Activated naive CD4-positive, alpha-beta T cell (primary cell): ENCODE results near the gene C14orf180.

Experiments
- DNase-seq, 4 experiments: peaks; one replicate each; lab custom pipeline; 2025; lab: John Stamatoyannopoulos, UW

Gene C14orf180

GRCh38 chr14:104550340-104550860 is 29.2 kb upstream of the C14orf180 start:
- DNase-seq: no peak

GRCh38 chr14:104550861-104551728 is 28.5 kb upstream of the C14orf180 start:
- DNase-seq: no peak

GRCh38 chr14:104551851-104552737 is 27.5 kb upstream of the C14orf180 start:
- DNase-seq: no peak

GRCh38 chr14:104552738-104553125 is 26.8 kb upstream of the C14orf180 start:
- no peak for DNase-seq

DNA sequence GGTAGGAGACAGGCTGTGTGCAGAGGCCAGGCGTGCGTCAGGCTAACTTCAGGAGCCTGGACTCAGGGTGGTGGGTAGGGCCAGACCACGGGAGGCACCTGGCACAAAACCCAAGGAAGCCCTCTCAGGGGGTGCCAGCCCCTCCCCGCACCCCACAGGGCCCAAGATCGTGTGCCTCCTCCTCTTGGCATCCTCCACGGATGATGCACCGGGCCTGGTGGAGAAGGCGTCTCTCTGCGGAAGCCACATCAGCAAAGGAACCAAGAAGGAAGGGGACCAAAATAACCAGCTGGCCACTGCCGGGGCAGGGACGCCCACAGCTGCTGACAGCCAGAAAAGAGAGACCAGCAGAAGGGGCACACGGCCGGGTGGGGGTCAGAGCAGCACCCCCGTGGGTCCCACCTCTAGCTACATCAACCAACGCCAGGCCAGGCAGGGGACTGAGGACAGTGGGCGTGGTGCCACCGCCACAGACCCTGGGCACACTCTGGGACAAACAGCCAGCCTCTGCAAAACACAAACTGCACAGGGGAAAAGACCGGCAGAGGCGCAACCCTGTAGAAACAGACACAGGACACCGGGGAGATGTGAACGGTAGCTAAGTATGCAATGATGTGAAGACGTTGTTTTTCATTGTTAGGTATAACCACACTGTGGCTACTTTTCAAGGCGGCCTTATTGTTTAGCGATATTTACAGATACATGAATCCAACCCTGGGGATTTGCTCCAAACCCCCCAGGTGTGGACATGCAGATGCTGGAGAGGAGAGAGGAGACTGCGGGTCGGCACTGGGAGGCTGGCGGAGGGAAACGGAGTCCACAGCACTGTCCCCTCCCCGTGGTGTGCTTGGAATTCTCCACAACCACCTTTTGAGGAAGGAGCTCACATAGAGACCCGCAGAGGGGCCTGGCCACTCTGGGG is 26.1 kb upstream of the C14orf180 start:
- no peak for DNase-seq

GRCh38 chr14:104554088-104554607 is 25.4 kb upstream of the C14orf180 start:
- DNase-seq: no peak

DNA sequence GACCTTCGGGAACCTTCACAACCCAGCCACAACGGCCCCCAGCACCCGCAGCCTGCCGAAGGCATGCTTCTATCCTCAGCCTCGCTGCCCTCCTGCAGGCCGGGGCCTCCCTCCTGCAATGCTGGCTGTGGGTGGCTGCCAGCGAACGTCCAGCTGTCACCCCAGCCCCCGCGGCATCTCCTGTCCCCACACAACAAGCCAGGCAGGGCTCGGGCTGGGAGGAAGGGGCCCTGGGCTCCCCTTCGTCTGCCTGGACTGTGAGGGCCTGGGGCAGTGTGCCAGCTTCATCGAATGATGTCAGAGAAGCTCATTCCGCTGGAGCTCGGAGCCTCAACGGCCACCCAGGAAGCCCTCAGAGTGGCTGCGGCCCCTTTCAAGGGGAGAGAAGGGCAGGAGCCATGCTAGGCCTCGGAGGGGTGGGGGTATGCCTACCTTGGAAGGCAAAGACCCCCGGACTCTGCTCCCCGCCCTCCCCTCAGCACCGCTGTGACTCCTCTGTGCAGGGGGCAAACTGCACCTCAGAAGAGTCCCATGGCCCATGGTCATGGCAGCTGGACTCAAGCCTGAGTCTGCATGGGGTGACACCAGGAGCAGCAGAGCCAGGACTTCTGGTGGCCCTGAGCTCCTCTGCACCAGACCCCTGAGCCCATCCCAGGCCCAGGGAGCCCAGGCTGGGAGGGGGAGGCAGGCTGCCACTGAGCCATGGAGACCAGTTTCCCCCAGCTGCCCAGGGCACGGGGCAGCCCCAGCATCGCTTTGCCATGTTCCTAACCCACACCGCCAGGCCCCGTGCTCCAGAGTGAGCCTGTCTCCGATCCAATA is 24.7 kb upstream of the C14orf180 start:
- DNase-seq: no peak

DNA sequence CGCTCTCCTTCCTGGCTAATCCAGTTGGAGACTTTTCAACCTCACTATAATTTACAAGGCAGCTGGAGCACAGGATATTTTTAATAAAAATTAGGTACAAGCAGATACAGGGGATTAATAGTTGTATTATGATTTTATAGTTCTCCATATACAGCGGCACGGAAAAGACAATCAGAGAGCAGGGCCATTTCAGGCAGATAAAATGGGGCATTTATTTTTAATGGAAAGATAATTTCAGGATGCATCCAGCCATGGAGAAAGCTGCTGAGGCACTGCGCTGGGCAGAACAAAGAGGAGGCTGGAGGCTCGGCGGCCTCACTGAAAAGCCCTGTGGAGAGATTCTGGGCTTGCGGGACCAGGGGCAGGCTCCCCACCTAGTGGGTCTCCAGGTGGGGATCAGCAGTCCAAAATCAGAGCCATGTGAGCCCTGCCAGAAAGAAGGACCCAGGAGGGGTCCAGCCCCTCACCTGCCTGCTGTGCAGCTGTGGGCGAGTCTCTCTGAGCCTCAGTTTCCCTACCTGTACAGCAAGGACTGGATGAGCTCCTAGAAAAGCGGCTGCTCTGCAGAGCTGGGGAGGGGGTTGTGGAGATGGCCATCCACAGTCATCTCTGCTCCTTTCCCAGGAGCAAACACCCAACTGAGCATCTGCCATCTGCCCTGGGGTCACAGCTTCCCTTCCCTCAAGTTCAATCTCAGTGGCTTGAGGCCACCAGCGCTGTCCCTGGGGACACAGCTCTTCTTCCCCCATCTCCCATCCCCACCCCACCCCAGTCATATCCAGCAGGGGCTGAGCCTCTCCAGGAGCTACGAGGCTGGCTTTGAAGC is 23.9 kb upstream of the C14orf180 start:
- DNase-seq: no peak

- DNase-seq: no peak
Observed at GRCh38 chr14:104556256-104557021, 23.1 kb upstream of the C14orf180 start.

DNA sequence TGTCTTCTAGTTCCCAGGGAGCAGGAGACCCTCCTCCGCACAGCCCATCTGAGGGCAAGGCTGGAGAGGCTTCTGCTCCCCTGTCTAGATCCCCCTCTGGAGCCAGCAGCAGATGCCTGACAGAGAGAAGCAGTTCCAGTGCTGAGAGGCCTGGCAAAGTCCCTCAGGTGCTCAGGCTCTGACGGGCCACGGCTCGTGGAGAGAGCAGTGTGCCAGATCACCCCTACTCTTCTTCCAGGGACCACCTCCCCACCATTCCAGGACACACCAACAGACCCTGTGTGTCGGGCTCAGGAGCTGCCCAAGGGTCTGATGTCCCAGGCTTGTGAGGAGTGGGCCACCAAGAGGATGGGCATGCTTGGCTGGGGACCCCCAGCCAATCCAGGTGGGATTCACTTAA is 22.5 kb upstream of the C14orf180 start:
- DNase-seq: no peak

DNA sequence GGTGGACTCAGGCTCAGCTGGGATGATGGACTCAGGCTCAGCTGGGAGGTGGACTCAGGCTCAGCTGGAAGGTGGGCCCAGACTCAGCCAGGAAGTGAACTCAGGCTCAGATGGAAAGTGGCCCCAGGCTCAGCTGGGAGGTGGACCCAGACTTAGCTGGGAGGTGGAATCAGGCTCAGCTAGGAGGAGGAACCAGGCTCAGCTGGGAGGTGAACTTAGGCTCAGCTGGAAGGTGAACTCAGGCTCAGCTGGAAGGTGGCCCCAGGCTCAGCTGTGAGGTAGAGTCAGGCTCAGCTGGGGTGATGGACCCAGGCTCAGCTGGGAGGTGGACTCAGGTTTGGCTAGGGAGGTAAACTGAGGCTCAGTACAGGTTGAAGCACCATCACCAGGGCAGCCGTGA is 21.8 kb upstream of the C14orf180 start:
- DNase-seq: no peak

DNA sequence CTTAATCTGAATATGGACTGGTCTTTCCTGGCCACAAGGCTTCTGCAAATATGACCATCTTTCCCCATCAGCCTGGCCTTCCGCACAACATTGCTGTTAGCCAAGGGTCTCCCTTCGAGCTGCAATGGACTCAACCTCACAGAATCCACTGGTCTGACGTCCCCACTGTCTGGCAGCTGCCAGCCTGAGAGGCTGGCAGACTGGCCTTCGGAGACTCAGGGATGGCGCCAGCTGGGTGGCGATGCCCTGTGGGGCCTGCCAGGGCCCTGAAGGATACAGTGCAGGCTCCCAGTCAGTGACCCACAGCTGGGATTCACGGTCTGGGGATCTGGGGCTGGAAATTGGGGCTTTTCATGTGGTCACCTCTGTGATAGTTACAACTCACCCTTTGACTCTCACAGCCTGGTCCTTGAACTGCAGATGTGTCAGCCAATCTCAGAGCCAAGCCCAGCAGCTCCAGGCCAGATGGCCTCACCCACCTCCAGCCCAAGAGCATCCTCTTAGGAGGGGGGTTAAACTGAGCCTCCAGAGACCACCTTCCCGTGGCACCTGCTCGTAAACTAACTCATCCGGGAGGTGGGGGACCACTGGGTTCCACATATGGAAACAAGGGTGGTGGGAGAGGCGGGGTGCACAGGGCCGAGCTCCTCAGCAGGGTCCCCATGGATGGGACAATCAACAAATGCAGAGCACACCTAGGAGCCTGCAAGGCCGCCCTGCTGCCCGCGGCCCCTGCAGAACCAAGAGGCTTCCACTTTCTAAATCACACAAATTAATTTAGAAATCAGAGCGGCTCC is 21.1 kb upstream of the C14orf180 start:
- no peak for DNase-seq

GRCh38 chr14:104559028-104559803 is 20.3 kb upstream of the C14orf180 start:
- no peak for DNase-seq

- no peak for DNase-seq
Observed at GRCh38 chr14:104559804-104560585, 19.6 kb upstream of the C14orf180 start.

DNA sequence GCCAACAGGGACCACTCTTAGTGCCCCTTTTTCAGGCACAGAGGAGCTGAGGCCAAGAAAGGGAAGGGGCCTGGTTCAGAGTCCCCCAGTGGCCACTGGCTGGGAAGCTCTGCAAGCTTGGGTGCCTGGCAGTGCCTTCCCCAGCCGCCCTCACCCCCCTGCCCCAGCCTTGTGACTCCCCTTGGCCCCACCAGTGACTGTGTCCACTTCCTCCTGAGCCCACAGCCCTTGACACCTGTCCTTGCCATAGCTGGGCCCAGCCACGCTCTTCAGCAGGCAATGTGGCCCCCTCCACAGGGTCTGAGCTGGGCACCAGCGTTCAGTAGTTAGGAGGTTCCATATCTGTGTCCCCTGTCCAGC is 19.0 kb upstream of the C14orf180 start:
- DNase-seq: no peak

DNA sequence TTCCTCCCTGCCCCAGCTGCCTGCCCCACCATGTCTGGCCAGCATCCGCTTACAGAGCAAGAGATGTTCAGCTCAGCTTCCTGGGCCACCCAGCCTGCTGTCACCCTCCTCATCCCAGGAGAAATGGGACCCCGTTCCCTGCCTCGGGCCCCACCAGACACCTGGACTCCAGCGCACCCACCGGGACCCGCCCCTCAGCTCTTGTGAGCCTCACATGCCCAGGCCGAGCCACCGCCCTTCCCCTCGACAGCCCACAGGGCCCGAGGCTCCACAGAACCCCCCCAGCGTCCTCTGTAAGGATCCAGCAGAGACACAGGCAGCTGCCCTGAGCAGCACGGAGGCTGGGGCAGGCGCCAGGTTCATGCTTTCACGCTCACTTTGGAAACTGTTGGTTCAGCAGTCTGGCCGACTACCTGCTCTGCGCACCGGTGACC is 18.4 kb upstream of the C14orf180 start:
- DNase-seq: no peak
